ENCODE results near the gene ZFYVE1.

GRCh38 chr14:72980863-72981262 is 46.0 kb downstream of the ZFYVE1 start:
- TF ChIP-seq CTCF (IDR thresholded peaks at IDR 0.05; ENCODE audit: low read length) (no peak), EZH2 (optimal IDR thresholded peaks at IDR 0.05; ENCODE audit: low read depth, low read length) (no peak), EZH2phosphoT487 (IDR thresholded peaks at IDR 0.05; ENCODE audit: low read length) (no peak)
